PC-3 (cell line): ENCODE results near the gene GOLGA7B. TPM values are rescaled to one million over a fixed set of nuclear protein-coding genes. Genes with fewer than 3 reads are reported as not detected.

Experiments used
- ATAC-seq: fragments of 200-7000 bp; cut with Tn5 transposase; 2 replicates; pipeline ENCODE4 v1.9.1; 2020; ENCODE audit warnings: mild to moderate bottlenecking, moderate library complexity
- BruUV-seq: library from RNA; stranded (reverse); fragments of 400-500 nt; replicated peaks from 2 replicates; lab custom pipeline; 2021; lab: Mats Ljungman, UMichigan
- CTCF ChIA-PET: fragments of 300-600 bp; sonication (Branson Sonifier 250); formaldehyde crosslinking; loops from one replicate; lab custom pipeline; 2022; ENCODE audit warnings: antibody characterized with exemption; lab: Charles Lee
- POLR2A ChIA-PET: fragments of 300-600 bp; sonication (Branson Sonifier 250); formaldehyde crosslinking; loops from one replicate; lab custom pipeline; 2022; ENCODE audit warnings: antibody characterized with exemption; ENCODE audit not compliant: unreplicated experiment; lab: Charles Lee
- DNase-seq: peaks from one replicate; pipeline ENCODE4 v3.0.0-alpha.2; 2015
- H2AFZ ChIP-seq: fragments of 300-600 bp; sonication (generic); 2 replicates; pipeline ENCODE4 v1.6.0; 2016; ENCODE audit warnings: antibody characterized with exemption, low read length
- H3F3A ChIP-seq: fragments of 300-600 bp; sonication (generic); one replicate; pipeline ENCODE4 v1.6.0; 2017; ENCODE audit warnings: antibody characterized with exemption, low read length, control low read depth, mild to moderate bottlenecking; ENCODE audit not compliant: unreplicated experiment
- H3K27ac ChIP-seq: fragments of 300-600 bp; sonication (generic); 2 replicates; pipeline ENCODE4 v1.5.1; 2016; ENCODE audit warnings: mild to moderate bottlenecking, low read length
- H3K27me3 ChIP-seq: fragments of 300-600 bp; sonication (generic); 2 replicates; pipeline ENCODE4 v1.6.1; 2016; ENCODE audit warnings: low read length, mixed read lengths
- H3K36me3 ChIP-seq: fragments of 300-600 bp; sonication (generic); 2 replicates; pipeline ENCODE4 v1.6.1; 2016; ENCODE audit warnings: low read depth, mixed run types, low read length, mixed read lengths
- H3K4me1 ChIP-seq: fragments of 300-600 bp; sonication (generic); 2 replicates; pipeline ENCODE4 v1.5.1; 2016; ENCODE audit warnings: low read length; ENCODE audit not compliant: insufficient read depth
- H3K4me2 ChIP-seq: fragments of 300-600 bp; sonication (generic); 2 replicates; pipeline ENCODE4 v1.6.0; 2016; ENCODE audit warnings: low read length
- H3K4me3 ChIP-seq: fragments of 300-600 bp; sonication (generic); 2 replicates; pipeline ENCODE4 v1.5.1; 2016; ENCODE audit warnings: mild to moderate bottlenecking, low read length, mixed read lengths
- H3K79me2 ChIP-seq: fragments of 300-600 bp; sonication (generic); 2 replicates; pipeline ENCODE4 v1.6.1; 2017; ENCODE audit warnings: low read length, mixed read lengths
- H3K9ac ChIP-seq: fragments of 300-600 bp; sonication (generic); 2 replicates; pipeline ENCODE4 v1.6.0; 2016; ENCODE audit warnings: mild to moderate bottlenecking, low read length
- H3K9me2 ChIP-seq: fragments of 300-600 bp; sonication (generic); replicated peaks from 2 replicates; pipeline ENCODE4 v1.6.1; 2016; ENCODE audit warnings: mixed run types, low read length, mixed read lengths
- H3K9me3 ChIP-seq: fragments of 300-600 bp; sonication (generic); 2 replicates; pipeline ENCODE4 v1.6.1; 2016; ENCODE audit warnings: low read length, mixed read lengths
- H4K20me1 ChIP-seq: fragments of 300-600 bp; sonication (generic); 2 replicates; pipeline ENCODE4 v1.6.1; 2016; ENCODE audit warnings: low read length, mixed read lengths
- CTCF ChIP-seq: fragments of 300-600 bp; sonication (generic); conservative IDR thresholded peaks from 2 replicates; pipeline ENCODE4 v1.5.1; 2017; ENCODE audit warnings: antibody characterized with exemption, low read depth, mild to moderate bottlenecking, low read length
- EZH2 ChIP-seq: fragments of 300-600 bp; sonication (generic); IDR thresholded peaks from one replicate; pipeline ENCODE4 v1.6.1; 2017; ENCODE audit warnings: antibody characterized with exemption, mild to moderate bottlenecking, low read length; ENCODE audit not compliant: unreplicated experiment
- EZH2phosphoT487 ChIP-seq: fragments of 300-600 bp; sonication (generic); IDR thresholded peaks from 2 replicates; pipeline ENCODE4 v1.6.1; 2018; ENCODE audit warnings: mild to moderate bottlenecking, antibody characterized with exemption, low read length, borderline replicate concordance
- intact Hi-C: fragments of 100-400 bp; cut with micrococcal nuclease; formaldehyde crosslinking; loops from 2 replicates; pipeline ENCODE4 v1.9.0; 2023
- total RNA-seq: library from RNA; depleted of rRNA; stranded (reverse); fragments of >200 nt; gene quantifications from 2 replicates; pipeline ENCODE4 v1.2.3, GENCODE V29; 2014

GOLGA7B gene
- total RNA-seq, 1 experiment from 2014 or later = 0.26 TPM

- H3K9ac ChIP-seq = no peak overlapping the region
- no peak overlapping the region for H3K27ac ChIP-seq
- no peak for DNase-seq
- no peak overlapping the region for H3K4me2 ChIP-seq
- H3K4me3 ChIP-seq = no peak overlapping the region
- BruUV-seq = no TSS peak
- POLR2A ChIA-PET = no interaction called here
- no peaks in the 10 kb centered on the region for H3K27me3 ChIP-seq
- TF ChIP-seq CTCF = no peak
- TF ChIP-seq EZH2 = no peak
- TF ChIP-seq EZH2phosphoT487 = no peak
- no peaks in the 10 kb centered on the region for H3F3A ChIP-seq
- no peaks in the 10 kb centered on the region for H3K9me3 ChIP-seq
- no peak overlapping the region for H2AFZ ChIP-seq
- no peaks in the 10 kb centered on the region for H3K79me2 ChIP-seq
- H3K36me3 ChIP-seq = no peaks in the 10 kb centered on the region
- no peaks in the 10 kb centered on the region for H4K20me1 ChIP-seq
- H3K9me2 ChIP-seq = no peaks in the 10 kb centered on the region
- intact Hi-C loops = no loop called here
- peaks cover 21% of the 10 kb centered on the region for H3K4me1 ChIP-seq
- CTCF ChIA-PET = no interaction called here
- no peak for ATAC-seq
These were observed 19.6 kb upstream of the GOLGA7B start for GRCh38 chr10:97830064-97830463.

GRCh38 chr10:97831259-97831658 is 18.4 kb upstream of the GOLGA7B start:
- ChIA-PET POLR2A (no interaction called here), CTCF (no interaction called here)
- ATAC-seq (no peak), DNase-seq (no peak)
- no peaks in the 10 kb centered on the region for H4K20me1 ChIP-seq
- H2AFZ ChIP-seq = no peak overlapping the region
- intact Hi-C loops = no loop called here
- H3K9me2 ChIP-seq = no peaks in the 10 kb centered on the region
- BruUV-seq = no TSS peak
- H3K27ac ChIP-seq = no peak overlapping the region
- TF ChIP-seq EZH2 (no peak), CTCF (no peak), EZH2phosphoT487 (no peak)
- H3K79me2 ChIP-seq = no peaks in the 10 kb centered on the region
- no peak overlapping the region for H3K4me3 ChIP-seq
- no peaks in the 10 kb centered on the region for H3K27me3 ChIP-seq
- no peak overlapping the region for H3K9ac ChIP-seq
- H3F3A ChIP-seq = no peaks in the 10 kb centered on the region
- no peak overlapping the region for H3K4me2 ChIP-seq
- H3K36me3 ChIP-seq = no peaks in the 10 kb centered on the region
- peaks cover 21% of the 10 kb centered on the region for H3K4me1 ChIP-seq
- no peaks in the 10 kb centered on the region for H3K9me3 ChIP-seq

GRCh38 chr10:97836446-97836845 is 13.2 kb upstream of the GOLGA7B start:
- Histone ChIP-seq H3K36me3 (no peaks in the 10 kb centered on the region), H3K4me1 (peaks cover 13% of the 10 kb centered on the region), H3K27ac (no peak overlapping the region), H3K9me3 (no peaks in the 10 kb centered on the region), H4K20me1 (no peaks in the 10 kb centered on the region), H3K4me3 (no peak overlapping the region), H3K79me2 (no peaks in the 10 kb centered on the region), H3K9me2 (no peaks in the 10 kb centered on the region), H3F3A (no peaks in the 10 kb centered on the region), H2AFZ (no peak overlapping the region), H3K27me3 (no peaks in the 10 kb centered on the region), H3K9ac (no peak overlapping the region), H3K4me2 (no peak overlapping the region)
- no TSS peak for BruUV-seq
- CTCF ChIA-PET = no interaction called here
- no peak for ATAC-seq
- intact Hi-C loops = no loop called here
- TF ChIP-seq EZH2phosphoT487 (no peak), EZH2 (no peak), CTCF (no peak)
- DNase-seq = no peak
- POLR2A ChIA-PET = no interaction called here
